Stomach (tissue), 9 donors: ENCODE results near the gene KCTD20. TPM values are rescaled to one million over a fixed set of nuclear protein-coding genes. Genes with fewer than 3 reads are reported as not detected.

Experiments
- DNase-seq, 2 donors: peaks; one replicate each; pipeline versions ENCODE4 v3.0.0 to v3.0.0-alpha.2; 2013 to 2019
- H3K27ac ChIP-seq, 5 donors: fragments of 200-600 bp in 4 of 5; sonication (generic) in 4 of 5; one replicate each; pipeline ENCODE4 v1.5.1; 2013 to 2019; ENCODE audit warnings: mild to moderate bottlenecking in 1 of 5, moderate library complexity in 1 of 5
- H3K27me3 ChIP-seq, 3 donors: fragments of 200-600 bp; sonication (generic); one replicate each; pipeline ENCODE4 v1.5.1; 2017 to 2019; ENCODE audit warnings: mixed run types in 1 of 3
- H3K36me3 ChIP-seq, 4 donors: fragments of 200-600 bp; sonication (generic); 1 replicate in 3 of 4; 2 replicates in 1 of 4; pipeline ENCODE4 v1.5.1; 2016 to 2019
- H3K4me1 ChIP-seq, 4 donors: fragments of 200-600 bp; sonication (generic); one replicate each; pipeline ENCODE4 v1.5.1; 2016 to 2019
- H3K4me3 ChIP-seq, 4 donors: fragments of 200-600 bp; sonication (generic) in 3 of 4; one replicate each; pipeline ENCODE4 v1.5.1; 2016 to 2019; ENCODE audit warnings: mild to moderate bottlenecking in 1 of 4
- H3K9me3 ChIP-seq, 4 donors: fragments of 200-600 bp; sonication (generic); one replicate each; pipeline ENCODE4 v1.5.1; 2016 to 2019
- CTCF ChIP-seq, 7 experiments: fragments of 450-650 bp in 4 of 7; fragments of 200-600 bp in 3 of 7; sonication (generic) in 3 of 7; IDR thresholded peaks; one replicate each; pipeline ENCODE4 v1.5.1; 2016 to 2019; ENCODE audit warnings: antibody characterized with exemption in 7 of 7, control low read depth in 2 of 7, mild to moderate bottlenecking in 1 of 7
- EP300 ChIP-seq: sonication (generic); formaldehyde crosslinking; IDR thresholded peaks from one replicate; pipeline ENCODE4 v1.6.1; 2017; ENCODE audit warnings: antibody characterized with exemption
- POLR2A ChIP-seq, 4 donors: fragments of 450-650 bp; IDR thresholded peaks; one replicate each; pipeline ENCODE4 v1.6.1; 2016; ENCODE audit warnings: antibody characterized with exemption in 4 of 4, control low read depth in 2 of 4, mild to moderate bottlenecking in 1 of 4, moderate library complexity in 1 of 4
- POLR2AphosphoS5 ChIP-seq, 3 donors: sonication (generic); formaldehyde crosslinking; IDR thresholded peaks; one replicate each; pipeline ENCODE4 v1.6.1; 2016; ENCODE audit warnings: antibody characterized with exemption in 3 of 3
- WGBS, 5 donors: extraction: QIAGEN DNeasy Blood & Tissue Kit in 3 of 5; methylation state at CpG; one replicate each; pipeline versions ENCODE4 v1.1.5 to v1.1.7; 2013 to 2018; 5-methylcytosine and 5-hydroxymethylcytosine counted together
- intact Hi-C: fragments of 100-400 bp; cut with DNase I; formaldehyde crosslinking; loops from one replicate; pipeline ENCODE4 v1.15.1; 2023; ENCODE audit warnings: low total_unique reads
- polyA plus RNA-seq, 3 donors: library from polyadenylated mRNA; stranded (reverse); fragments of 200-250 nt; gene quantifications; one replicate each; pipeline ENCODE4 v1.2.3, GENCODE V29; 2013
- total RNA-seq, 5 donors: library from RNA; depleted of rRNA; stranded (reverse); fragments of >200 nt; gene quantifications; one replicate each; pipeline versions ENCODE4 v1.1.0 to v1.2.3, GENCODE V29; 2014 to 2016
- donor health status: healthy with polysubstance abuse.
- donor health status: Bipolar disorder and iron deficiency.
- donor health status: healthy.

Gene KCTD20
- total and polyA plus RNA-seq, 8 donors: 10.3 to 72.7 (median 19.5) TPM

- intact Hi-C loops: no loop called here
- 76 to 98% (median 86%) methylated on average over 1 of the region's 1 CpG for WGBS, 5 donors
- no peak for TF ChIP-seq CTCF (IDR thresholded peaks at IDR 0.05)
- no peak for TF ChIP-seq POLR2A (IDR thresholded peaks at IDR 0.05)
- no peak for TF ChIP-seq POLR2AphosphoS5 (IDR thresholded peaks at IDR 0.05)
- TF ChIP-seq EP300: no peak
Measured at GRCh38 chr6:36492621-36493020, 49.8 kb downstream of the KCTD20 start.

DNA sequence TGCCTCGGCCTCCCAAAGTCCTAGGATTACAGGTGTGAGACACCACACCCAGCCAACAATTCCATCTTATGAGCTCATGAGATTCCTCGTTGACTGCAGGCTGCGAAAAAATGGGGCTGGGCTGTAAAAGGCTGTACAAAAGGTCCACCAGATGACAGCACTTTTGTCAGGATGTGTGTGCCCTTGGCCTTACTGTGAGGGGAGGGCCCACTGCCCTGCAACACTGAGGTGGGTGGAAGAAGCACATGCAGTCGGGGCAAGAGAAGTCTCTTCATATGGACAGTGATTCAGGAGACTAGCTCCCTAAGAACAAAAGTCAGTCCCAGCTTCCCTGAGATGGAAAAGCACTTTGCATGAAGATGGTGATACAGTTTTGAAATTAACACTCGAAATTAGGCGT is 50.5 kb downstream of the KCTD20 start:
- no peak overlapping the region for H3K4me3 ChIP-seq
- peaks cover 18 to 76% (median 73%) of the 10 kb centered on the region in 4 donors for H3K36me3 ChIP-seq
- no peaks in the 10 kb centered on the region for H3K9me3 ChIP-seq
- 72 to 91% (median 84%) methylated on average over 6 of the region's 6 CpGs for WGBS, 5 donors
- H3K27ac ChIP-seq: peak overlapping the region in 2 of 5 donors; percentile 42
- intact Hi-C loops: no loop called here
- TF ChIP-seq POLR2A (IDR thresholded peaks at IDR 0.05) (no peak), POLR2AphosphoS5 (IDR thresholded peaks at IDR 0.05) (no peak), EP300 (no peak), CTCF (IDR thresholded peaks at IDR 0.05) (no peak)
- H3K27me3 ChIP-seq: no peaks in the 10 kb centered on the region
- DNase-seq: no peak
- peaks cover 0 to 21% (median 0%) of the 10 kb centered on the region in 4 donors for H3K4me1 ChIP-seq

More at GRCh38 chr6:36492621-36493020, 49.8 kb downstream of the KCTD20 start:
- H3K9me3 ChIP-seq: no peaks in the 10 kb centered on the region
- H3K36me3 ChIP-seq: peaks cover 22 to 76% (median 73%) of the 10 kb centered on the region in 4 donors
- no peaks in the 10 kb centered on the region for H3K27me3 ChIP-seq
- no peak overlapping the region for H3K4me3 ChIP-seq
- peaks cover 0 to 21% (median 2%) of the 10 kb centered on the region in 4 donors for H3K4me1 ChIP-seq
- no peak overlapping the region for H3K27ac ChIP-seq
- no peak for DNase-seq

GRCh38 chr6:36493859-36494258 is 51.1 kb downstream of the KCTD20 start:
- Histone ChIP-seq H3K36me3 (peaks cover 18 to 76% (median 74%) of the 10 kb centered on the region in 4 donors), H3K27me3 (no peaks in the 10 kb centered on the region), H3K9me3 (no peaks in the 10 kb centered on the region), H3K4me3 (no peak overlapping the region), H3K27ac (peak overlapping the region in 2 of 5 donors; percentile 42), H3K4me1 (peaks cover 0 to 21% (median 0%) of the 10 kb centered on the region in 4 donors)
- DNase-seq: peak in 1 of 2 donors; percentile 54
- TF ChIP-seq CTCF (IDR thresholded peaks at IDR 0.05) (no peak), EP300 (no peak), POLR2AphosphoS5 (IDR thresholded peaks at IDR 0.05) (no peak), POLR2A (IDR thresholded peaks at IDR 0.05) (no peak)
- WGBS, 5 donors: 42 to 62% (median 49%) methylated on average over 2 of the region's 2 CpGs
- intact Hi-C loops: no loop called here

- no peak for DNase-seq
- peaks cover 18 to 83% (median 78%) of the 10 kb centered on the region in 4 donors for H3K36me3 ChIP-seq
- intact Hi-C loops: no loop called here
- H3K4me3 ChIP-seq: no peak overlapping the region
- peaks cover 0 to 21% (median 0%) of the 10 kb centered on the region in 4 donors for H3K4me1 ChIP-seq
- H3K27me3 ChIP-seq: no peaks in the 10 kb centered on the region
- TF ChIP-seq CTCF (IDR thresholded peaks at IDR 0.05) (no peak), POLR2A (IDR thresholded peaks at IDR 0.05) (no peak), POLR2AphosphoS5 (IDR thresholded peaks at IDR 0.05) (no peak)
- WGBS, 5 donors: 86 to 98% (median 96%) methylated on average over 5 of the region's 5 CpGs
- no peak overlapping the region for H3K27ac ChIP-seq
- H3K9me3 ChIP-seq: no peaks in the 10 kb centered on the region
Measured at GRCh38 chr6:36495086-36495485, 52.3 kb downstream of the KCTD20 start.
